HG03439 (cell line): Measurements from ENCODE around the gene LTBP2.

Source experiments
- ATAC-seq: cut with Tn5 transposase; IDR thresholded peaks from one replicate; pipeline ENCODE4 v1.9.1; 2021; ENCODE audit warnings: mild to moderate bottlenecking, moderate library complexity; ENCODE audit not compliant: unreplicated experiment

LTBP2 gene

DNA sequence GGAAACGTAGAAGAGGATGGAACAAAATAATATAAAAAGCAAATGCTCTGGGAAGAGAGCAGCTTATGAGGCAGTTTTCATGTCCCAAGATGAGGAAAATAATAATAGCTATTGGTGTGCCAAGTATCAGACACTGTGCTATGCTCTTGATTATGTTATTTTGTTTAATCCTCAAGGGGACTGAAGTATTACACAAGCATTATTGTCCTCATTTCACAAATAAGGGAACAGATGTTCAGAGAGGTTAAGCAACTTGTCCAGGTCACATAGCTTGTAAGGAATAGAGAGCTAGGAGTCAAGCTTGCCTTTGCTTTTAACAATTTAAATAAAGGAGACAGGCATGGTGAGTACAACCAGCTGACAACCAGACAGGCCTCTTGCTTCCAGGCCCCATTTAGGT lies 26.9 kb upstream of the LTBP2 start:
- no peak for ATAC-seq

DNA sequence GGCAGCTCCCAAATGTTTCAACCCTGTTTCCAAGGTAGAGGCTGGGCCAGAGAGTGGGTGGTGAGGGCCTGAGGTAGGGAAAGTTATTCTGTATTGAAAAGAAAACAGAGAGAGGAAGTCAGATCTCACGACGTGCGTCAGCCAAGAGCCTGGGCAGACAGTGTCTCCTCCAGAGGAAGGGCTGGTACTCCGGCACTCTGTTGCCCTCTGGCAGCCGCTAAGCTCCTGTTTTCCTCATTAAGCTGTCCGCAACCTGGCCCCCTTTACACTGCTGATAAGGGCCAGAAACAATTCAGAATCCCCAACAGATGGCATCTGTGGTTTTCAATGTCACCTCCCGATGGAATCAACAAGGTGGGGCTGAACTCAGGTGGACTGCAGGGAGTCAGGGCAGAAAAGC lies 26.0 kb upstream of the LTBP2 start:
- ATAC-seq = no peak

DNA sequence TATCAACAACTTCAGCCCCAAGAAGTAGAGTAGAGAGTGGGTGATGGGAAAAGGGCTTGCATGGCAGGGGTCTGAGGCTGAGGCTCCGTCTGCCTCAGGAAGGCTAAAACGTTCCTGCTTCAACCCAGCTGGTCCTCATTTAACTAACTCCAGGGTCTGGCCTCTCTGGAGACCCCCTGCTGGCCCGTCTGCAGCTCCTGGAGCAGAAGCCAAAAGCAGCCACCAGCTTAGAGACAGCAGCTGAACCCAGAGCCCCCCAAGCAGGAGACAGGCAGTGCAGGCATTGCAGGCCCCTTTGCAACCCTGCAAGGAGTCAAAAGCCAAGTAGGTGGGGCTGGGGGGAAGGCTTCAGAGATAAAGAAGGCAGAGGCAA lies 25.1 kb upstream of the LTBP2 start:
- ATAC-seq = no peak

DNA sequence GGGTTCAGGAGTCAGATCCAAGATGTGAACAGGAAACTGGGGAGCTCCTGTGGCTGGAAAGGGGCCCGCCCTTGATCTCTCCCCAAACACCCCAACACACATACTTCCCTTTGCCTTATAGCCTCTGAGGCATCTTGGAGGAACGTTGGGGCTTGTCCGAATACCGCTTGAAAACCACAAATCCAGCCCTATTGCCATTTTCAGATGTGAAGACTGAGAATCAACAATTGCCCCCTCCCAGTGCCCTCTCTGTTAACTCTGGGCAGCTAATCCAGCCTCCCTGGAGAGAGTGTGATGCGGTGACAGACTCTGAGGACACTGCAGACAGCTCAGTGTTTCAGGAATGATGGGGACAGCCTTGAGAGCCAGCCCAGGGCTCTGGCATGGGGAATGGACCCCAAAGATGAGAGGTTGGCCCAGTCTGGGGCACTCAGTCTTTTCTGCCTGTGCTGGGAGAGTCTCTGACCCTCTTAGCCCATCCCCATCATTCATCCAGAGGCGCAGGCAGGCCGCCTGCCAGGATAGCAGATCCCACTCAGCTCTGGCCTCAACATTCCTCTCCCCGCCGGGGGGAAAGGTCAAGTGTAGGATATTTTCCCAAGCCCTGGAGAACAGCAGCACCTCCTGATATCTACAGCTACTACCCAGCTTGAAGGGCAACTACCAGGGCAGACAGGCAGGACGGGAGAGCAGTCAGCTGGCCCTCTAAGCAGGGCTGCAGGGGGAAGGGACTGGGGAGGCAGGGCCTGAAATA lies 24.6 kb upstream of the LTBP2 start:
- ATAC-seq = no peak

DNA sequence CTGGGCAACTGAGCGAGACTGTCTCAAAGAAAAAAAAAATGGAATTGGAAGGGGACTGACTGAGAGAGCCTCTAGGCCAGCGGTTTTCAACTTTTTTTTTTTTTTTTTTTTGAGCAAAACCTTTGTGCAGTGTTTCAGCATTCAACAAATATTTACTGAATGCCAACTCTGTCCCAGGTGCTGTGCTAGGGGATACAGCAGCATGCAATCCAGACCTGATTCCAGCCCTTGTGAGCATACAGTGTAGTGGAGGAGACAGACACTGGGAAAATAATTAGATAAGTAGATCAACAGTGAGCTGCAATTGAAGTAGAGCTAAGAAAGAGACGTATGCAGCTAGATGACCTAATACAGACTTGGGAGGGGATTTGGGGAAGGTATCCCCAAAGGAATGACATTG lies 23.8 kb upstream of the LTBP2 start:
- no peak for ATAC-seq

DNA sequence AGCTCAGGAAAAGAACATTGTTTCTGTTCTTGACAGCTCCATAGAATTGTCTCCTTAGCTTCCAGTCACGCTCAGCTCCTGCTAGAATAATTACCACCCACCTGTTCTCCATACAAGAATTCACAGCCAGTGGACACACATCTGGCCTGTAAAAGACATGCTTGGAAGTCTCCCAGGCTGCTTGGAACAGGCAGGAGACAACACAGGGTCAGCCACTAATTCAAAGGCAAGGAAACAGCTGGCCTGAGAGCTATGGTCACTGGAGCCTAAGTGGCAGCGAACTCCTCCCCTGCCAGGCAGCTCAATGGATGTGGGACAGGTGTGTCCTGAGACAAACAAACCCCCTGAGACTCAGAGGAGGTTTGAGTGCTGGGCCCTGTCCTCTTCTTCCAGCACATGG lies 22.9 kb upstream of the LTBP2 start:
- ATAC-seq = no peak

DNA sequence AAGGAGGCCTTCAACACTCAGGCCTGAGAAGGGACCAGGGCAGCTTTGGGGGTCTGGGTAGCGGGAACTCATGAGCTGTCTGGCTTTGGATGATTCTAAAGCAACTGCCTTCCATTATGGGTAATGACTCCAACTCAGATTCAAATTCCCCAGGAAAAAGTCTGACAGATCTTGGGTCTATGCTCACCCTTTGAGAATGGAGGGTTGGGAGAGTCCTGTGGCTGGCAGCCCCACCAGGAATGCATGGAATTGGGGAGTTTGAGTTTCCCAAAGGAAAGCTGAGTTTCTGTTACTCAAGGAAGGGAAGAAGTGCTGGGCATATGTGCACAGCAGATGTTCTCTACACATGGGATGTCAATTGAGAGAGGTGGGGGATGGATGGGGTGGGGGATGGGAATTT lies 22.4 kb upstream of the LTBP2 start:
- ATAC-seq = no peak

DNA sequence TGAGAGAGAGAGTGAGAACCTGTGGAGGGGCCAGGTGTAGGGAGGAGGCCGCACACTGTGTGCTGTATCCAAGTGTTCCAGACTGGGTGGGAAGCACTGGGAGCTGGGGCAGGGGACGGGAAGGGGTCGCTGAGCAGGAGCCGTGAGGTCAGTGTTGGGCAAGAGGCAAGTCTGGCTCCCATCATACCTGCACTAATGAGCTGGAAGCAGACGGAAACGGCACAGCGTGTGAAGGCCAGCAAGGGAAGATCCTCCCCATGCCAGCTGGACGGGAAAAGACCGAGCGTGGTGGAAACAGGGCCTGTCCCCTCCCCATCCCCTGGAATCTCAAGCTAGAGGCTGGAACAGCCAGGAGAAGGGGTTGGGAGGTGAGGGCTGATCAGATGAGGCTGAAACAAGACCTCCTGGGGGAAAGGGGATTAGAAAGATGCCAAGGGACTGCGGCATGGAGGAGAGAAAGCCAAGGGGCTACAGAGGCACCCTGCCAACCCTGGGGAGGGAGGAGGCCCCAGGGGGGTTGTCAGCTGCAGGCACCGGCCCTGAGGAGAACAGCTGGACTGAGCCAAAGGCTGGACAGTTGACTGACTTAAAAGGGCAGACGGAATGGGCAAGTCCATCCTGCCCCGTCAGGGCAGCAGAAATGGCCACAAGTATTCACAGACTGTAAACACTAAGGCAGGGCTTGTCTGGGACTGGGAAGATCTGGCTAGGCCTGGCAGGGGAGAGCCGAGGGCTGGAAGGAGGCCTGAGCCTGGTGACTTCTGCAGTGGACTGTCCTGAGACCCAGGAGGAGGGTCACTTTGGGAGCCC lies 19.0 kb upstream of the LTBP2 start:
- ATAC-seq = no peak

DNA sequence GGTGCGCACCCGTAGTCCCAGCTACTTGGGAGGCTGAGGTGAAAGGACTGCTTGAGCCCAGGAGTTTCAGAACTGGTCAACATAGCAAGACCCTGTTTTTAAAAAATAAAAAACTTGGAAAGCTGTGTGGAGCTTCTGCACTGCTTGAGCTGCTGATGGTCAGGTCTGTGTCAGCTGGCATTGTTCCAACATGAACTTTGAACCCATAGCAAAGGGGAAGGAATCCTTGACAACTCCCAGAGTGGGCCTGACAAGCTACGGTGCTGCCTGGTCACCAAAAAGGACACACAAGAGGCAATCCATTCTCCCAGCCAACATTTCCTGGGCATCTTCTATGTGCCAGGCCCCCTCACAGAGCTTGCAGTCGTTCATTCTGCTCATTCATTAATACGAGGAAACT lies 16.4 kb upstream of the LTBP2 start:
- no peak for ATAC-seq

DNA sequence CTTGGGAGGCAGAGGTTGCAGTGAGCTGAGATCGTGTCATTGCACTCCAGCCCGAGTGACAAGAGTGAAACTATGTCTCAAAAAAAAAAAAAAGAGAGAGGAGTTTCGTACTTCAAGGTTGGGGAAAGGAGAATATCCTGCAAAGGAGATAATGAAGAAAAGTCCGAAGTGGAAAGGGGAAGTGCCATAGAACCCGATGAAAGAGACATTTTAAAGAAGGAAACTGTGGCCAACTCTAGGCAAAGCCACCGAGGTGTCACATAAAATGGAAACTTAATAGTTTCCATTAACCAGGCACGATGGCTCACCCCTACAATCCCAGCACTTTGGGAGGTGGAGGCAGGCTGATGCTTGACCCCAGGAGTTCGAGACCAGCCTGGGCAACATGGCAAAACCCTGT lies 15.0 kb upstream of the LTBP2 start:
- no peak for ATAC-seq

DNA sequence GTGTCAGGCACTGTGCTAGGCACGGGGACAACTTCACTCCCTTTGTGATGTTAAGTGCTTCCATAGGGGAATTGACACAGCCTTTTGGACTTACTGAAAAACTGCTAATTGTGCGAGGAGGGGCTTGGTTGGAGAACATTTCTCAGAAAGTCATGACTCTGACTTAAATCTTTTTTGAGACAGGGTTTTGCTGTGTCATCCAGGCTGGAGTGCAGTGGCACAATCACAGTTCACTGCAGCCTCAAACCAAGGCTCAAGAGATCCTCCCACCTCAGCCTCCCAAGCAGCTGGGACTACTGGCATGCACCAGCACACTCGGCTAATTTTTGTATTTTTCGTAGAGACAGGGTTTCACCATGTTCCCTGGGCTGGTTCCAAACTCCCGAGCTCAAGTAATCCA lies 10.2 kb upstream of the LTBP2 start:
- no peak for ATAC-seq

DNA sequence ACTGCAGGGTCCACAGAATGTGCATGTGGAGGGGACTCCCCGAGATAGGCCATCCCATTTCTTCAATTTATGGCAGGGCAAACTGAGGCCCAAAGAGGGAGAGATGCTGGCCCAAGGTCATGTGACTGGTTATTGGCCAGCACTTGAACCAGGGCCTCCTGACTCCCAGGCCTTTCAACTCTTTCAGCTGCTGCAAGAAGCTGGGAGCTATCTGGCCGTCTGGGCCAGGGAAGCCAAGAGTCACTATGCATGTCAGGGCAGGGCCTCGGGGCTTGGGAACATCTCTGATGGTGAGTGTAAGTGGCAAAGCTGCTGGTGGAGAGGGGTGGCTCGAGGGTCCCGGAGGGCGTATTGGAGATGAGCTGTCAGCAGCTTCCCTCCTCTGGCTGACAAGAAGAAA lies 9.5 kb upstream of the LTBP2 start:
- ATAC-seq = no peak

DNA sequence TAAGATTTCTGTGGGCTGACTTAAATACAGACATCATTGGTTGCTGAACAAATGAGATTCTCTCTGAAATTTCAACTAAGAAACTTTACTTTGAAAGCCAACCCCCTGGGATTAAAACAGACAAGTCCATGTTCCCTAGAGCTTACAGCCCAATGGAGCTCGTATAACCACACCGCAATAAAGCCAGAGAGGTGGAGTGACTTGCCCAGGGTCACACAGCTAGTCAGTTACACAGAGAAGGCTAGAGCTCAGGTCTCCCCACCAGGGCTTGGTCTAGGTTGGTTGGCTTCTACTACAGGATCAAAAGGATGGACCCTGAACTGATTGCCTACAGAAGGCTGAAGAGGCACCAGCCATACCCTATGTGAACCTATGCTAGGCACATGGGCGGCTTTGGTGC lies 8.9 kb upstream of the LTBP2 start:
- ATAC-seq = no peak

DNA sequence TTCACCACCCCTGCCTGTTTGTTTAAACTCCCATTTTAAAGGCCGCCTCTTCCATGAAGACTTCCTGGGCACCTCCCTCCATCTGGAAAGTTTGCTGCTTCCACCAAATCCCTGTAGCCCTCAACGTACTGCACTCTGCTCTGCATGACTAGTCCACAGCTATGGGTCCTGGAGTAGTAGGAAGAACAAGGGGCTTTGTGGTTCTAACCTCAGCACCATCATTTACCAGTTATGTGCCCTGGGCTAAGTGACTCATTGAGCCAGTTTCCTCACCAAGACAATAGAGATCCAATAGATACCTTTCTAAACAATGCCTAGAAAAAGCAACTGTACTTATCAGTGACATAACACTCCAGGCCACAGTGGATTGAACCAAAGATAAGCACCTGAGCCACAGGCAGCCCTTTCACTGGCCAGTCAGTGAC lies 8.5 kb upstream of the LTBP2 start:
- no peak for ATAC-seq

DNA sequence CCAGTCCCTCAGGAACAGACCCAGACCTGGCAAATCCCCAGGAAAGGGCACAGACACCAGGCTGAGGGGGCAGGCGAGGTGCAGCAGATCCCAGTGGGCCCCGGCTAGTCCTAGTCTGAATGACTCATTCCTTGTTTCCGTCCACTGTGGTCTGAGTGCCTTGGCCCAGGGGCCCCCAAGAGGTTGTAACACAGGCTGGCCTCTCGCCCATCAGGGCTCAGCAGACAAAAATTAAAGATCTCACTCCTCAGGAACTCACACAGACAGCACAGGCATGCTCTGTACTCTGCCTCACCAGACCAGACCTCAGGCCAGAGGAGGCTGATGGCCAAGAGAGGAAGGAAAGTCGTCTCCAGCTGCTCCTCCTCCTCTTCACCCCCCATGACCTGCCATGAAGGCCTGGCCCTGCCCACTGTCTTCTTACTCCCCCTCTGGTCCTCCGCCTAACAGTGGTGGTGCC lies 7.7 kb upstream of the LTBP2 start:
- ATAC-seq = no peak

DNA sequence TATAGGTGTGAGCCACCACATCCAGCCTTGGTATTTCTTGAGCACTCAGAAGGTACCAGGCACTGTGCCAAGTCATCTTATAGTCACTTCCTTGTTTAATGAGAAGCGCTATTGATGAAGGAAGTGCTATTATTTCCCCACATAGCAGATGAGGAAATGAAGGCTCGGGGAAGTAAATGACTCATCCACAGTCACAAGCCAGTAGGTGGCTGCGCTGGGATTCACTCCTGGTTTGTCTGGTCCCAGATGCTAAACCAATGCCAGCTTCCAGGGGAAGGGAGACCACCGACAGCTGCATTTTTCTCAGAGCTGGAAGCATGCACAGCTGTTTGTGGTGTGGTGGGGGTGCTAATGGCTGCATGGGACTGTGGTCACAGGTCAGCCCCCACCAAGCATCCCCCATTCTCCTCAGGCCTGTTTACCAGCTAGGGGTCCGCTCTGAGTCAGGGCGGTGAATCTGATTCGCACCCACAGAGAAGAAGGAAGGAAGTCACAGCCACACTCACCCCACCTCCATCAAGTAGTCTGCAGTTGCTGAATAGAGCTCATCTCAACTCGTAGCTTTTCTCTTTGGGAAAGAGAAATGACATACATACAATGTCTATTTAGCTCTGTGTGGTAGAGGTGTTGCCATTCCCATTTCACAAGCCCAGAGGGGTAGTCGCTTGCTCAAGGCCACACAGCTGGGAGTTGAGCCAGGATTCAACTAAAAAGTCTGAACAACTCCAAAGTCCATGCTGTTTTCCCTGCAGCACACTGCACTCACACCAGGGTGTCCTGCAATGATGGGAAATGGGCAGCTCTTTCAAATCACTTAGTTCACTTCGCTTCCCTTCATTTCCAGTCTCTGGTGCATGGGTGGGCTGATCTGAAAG lies 6.3 kb upstream of the LTBP2 start:
- ATAC-seq = no peak

DNA sequence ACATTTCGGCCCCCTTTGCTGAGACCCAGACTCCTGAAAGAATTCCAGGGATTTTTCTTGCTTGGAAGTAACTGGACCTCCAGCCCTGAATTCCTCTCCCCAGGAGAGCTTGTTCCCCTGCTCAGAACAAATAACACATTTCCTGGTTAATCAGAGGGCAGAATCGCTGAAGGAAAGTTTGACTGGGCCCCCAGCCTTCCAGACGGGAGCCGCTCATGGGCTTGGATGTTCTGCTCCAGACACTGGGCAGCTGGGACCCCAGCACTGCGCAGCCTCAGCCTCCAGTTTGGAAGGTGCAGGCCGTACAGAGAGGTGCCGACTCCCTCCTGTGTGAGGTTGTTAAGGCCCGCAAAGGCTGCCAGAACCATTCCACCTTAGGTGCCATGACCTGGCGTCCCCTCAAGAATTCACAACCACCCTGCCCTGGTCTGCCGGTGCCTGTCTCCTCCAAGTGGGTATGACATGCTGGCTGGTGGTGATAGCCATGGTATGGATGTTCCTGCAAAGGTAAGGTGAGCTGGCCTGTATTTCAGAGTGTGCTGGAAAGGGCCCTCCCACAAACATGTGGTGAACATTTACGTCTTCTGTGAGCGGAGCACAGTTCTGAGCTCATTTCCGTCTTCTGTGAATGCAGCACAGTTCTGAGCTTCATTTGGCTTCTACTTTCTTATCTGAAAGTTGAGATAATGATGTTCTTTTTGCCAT lies 5.1 kb upstream of the LTBP2 start:
- no peak for ATAC-seq

DNA sequence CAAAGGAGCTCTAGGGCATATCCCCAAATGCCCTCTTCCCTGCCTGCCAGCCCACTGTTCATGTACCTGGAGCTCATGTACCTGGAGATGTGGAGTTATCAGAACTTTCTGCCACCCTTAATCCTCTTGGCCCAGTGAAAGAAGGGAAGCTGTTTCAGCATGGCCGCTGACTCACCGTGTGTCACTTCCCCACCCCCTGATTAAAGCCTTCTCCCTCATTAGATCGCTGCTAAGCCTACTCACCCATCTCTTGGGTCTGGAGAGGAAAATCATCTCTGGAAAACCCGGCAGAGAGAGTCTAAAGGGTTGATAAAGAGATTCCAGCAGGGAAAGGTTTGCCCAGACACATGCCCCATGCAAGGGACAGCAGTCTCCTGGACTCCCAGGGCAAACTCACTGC lies 4.5 kb upstream of the LTBP2 start:
- no peak for ATAC-seq

DNA sequence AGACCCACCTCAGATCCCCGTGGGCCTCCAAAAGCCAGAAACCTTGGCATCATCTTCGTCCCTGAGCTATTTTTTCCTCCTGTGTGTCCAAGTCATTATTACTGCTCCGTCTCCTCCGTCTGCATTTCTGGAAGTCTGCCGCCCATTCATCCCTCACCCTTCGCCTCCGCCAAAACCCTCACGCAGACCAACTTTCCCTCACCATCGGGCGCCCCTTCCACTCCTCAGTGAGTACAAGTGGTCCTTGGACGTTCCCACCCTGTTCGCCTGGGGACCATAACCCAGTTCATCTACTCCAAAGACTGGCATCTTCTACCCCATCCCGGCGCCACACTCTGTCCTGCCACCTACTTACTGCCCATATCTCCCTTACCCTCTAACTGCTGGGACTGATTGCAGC lies 3.7 kb upstream of the LTBP2 start:
- ATAC-seq = no peak

DNA sequence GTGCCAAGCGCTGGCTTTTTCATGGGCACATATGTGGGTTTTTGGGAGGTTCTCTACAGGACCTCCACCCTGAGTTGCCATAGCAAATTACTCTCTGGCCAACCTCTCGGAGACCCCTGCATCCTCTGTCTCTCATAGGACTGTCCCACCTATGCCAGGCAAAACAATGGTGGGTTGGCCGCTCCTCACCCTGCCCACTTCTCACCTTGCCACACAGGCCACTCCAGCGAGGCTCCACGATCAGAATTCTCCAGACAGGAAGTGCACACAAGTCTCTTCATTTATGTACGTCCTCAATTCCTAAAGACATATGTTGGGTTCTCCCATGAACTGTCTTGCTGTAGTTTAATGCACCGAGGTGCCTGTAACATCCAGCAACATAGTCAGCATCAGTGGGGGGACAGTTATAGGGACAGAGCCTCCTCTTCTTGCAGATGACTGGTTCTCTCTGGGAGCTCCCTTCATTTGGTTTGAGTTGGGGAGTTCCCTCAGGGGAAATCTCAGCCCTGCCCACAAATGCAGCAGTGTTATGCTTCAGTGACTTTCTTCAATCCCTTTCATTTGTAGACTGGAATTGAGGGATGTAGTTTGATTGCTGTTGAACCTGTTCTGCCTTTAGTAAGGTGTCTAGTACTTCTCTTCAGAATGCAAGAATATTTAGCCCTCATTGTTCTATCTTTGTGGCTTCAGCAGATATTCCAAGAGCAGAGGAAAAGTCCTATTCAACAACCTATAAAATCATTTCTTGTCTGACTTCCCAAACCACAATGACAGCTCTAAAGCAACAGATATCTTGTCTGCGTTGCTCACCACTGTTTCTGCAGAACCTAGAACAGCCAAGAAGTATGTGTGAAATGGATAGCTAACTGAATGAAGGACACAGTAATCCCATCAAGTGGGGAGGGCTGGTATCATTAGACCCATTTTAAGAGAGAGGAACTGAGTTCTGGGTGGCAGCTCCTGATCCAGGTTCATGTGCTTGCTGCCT lies 2.8 kb upstream of the LTBP2 start:
- no peak for ATAC-seq
